ENCODE measurements around the gene SEMA3D.

Gene SEMA3D

GRCh38 chr7:85119934-85120333 is 66.9 kb downstream of the SEMA3D start:
- no peak for DNase-seq

GRCh38 chr7:85115862-85116261 is 71.0 kb downstream of the SEMA3D start:
- no peak for DNase-seq

GRCh38 chr7:85115006-85115405 is 71.8 kb downstream of the SEMA3D start:
- no peak for DNase-seq

- DNase-seq = no peak
Measured at GRCh38 chr7:85114342-85114741, 72.5 kb downstream of the SEMA3D start.

GRCh38 chr7:85111761-85112160 is 75.1 kb downstream of the SEMA3D start:
- DNase-seq = no peak

DNA sequence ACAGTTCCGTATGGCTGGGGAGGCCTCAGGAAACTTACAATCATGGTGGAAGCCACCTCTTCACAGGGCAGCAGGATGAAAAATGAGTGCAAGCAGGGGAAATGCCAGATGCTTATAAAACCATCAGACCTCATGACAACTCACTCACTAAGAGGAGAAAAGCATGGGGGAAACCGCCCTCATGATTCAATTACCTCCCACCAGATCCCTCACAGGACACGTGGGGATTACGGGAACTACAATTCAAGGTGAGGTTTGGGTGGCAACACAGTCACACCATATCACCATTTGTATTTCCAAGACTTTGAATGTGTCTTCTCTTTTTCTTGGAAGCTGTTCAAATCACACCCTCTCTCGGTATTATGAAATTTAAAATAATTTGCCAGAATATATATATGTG is 80.1 kb downstream of the SEMA3D start:
- no peak for DNase-seq

DNA sequence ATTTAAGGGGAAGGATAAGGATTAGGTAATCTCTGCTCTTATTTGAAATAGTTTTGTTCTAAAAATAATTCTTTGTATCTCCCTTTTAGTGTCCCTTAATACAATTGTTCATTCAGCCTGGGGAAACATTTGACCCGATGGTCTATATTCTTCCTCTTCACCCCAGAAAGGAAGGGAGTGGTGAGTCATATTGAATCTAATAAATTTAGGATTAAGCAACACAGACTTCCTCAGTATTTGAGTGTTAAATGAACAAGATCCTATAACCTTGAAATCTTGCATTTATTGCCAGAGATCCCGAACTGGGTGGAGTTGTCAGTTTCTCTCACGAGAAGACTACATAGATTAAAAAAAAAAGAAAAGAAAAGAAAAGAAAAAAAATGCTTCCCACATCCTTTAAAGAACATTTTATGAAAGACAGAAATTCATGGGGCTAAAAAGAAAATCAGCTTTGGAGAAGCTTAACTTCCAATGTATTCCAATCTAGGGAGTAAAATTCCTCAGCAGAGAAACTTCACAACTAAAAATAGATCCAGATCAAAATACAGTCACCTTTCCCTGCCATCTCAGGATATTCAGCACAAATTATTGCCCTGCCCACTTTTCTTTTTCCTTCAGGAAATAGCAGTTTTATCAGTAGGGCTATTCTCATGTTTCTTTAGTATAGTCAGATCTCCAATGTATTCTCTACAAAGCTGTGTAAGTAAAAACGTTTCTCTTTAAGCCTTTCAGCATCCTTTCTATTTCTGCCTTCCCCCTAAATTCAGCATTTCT is 82.2 kb downstream of the SEMA3D start:
- no peak for DNase-seq

GRCh38 chr7:85103962-85104361 is 82.9 kb downstream of the SEMA3D start:
- DNase-seq = no peak

GRCh38 chr7:85103357-85103756 is 83.5 kb downstream of the SEMA3D start:
- no peak for DNase-seq

GRCh38 chr7:85102813-85103350 is 84.0 kb downstream of the SEMA3D start:
- DNase-seq = no peak

- no peak for DNase-seq
Measured at GRCh38 chr7:85101347-85101746, 85.5 kb downstream of the SEMA3D start.

GRCh38 chr7:85097844-85098243 is 89.0 kb downstream of the SEMA3D start:
- no peak for DNase-seq

- DNase-seq = no peak
Measured at GRCh38 chr7:85095806-85096205, 91.0 kb downstream of the SEMA3D start.

DNA sequence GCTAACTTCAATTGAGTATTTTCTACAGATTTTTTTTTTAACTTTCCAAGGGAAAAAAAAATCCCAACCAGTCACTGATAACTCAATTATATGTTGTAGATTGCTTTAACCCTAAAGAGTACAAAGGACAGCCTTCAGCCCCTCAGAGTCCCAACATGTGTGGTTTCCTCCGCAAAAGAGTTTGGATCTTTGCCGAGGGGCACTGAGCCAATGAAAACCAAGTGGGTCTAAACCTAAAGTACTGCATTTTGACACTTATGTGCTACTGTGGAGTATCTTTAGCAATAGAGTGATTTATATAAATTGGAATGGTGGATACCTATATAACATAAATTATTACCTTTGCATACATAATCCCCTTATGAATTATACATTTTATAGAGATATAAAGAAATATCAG is 91.5 kb downstream of the SEMA3D start:
- no peak for DNase-seq

DNA sequence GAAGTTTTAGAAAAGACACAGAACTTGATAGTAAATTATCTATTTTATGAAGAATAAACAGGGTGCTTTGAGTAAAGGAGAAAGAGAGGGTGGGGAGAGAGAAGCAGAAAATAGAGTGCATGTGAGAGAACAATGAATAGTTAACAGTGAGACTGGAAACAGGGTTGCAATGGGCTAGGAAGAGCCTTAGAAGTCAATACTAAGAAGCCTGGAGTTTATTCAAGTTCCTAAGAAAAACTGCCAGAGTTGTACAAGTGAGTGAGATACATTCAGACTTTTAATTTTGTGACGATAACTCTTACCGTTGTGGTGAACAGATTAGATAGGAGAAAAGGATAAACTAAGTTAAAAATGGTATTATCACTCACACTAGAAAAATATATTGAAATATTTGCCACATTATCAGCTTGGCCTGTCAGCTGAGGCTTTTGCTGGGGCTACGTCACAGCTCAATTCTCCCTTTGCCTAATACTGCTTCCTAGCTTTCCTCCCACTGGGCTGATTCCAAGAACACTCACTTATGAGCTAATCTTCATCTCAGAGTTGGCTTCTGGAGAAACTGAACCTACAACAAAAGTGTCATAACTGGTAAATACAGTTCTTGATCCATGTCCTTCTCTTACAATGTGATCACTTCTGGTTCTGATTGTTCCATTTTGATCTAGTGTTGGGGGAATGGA is 92.7 kb downstream of the SEMA3D start:
- DNase-seq = no peak

DNA sequence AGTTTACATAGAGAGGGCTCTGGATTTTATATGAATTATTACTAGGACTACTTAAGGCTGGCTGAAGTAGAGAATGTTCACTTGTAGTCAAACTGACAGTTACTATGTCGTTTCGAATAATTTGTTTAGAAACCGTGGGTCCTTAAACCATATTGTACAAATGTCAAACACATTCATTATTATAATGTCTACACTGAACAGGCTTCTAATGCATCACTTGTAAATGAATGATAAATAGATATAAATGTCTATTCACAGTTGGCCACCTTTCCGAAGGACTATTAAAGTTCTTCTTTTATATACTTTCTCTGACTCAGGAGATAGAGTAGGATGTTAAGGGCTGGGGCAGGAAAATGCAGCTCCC is 95.3 kb downstream of the SEMA3D start:
- no peak for DNase-seq

DNA sequence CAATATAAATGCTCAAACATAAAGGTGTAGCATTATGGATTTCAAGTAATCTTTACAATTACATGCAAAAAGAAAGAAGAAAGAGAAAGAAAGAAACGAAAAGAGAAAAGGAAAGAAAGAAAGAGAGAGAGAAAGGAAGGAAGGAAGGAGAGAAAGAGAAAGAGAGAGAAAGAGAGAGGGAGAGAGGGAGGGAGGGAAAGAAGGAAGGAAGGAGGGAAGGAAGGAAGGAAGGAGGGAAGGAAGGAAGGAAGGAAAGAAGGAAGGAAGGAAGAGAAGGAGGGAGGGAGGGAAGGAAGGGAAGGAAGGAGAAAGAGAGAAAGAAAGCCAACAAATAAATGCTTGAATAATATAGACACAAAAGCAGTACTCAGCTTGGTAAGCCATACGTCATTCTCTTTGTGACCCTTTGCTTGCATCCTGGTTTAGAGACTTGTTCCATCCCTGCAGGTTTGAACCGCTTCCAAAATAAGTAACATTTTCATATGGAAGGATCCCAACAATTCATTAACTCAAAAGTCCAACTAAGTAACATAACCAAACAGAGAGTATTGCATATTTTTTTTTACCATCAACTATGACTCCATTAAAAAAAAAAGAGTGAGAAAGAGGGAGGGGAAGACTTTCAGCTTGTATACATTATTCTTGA is 95.8 kb downstream of the SEMA3D start:
- no peak for DNase-seq

- no peak for DNase-seq
Measured at GRCh38 chr7:85090143-85090542, 96.7 kb downstream of the SEMA3D start.

GRCh38 chr7:85081846-85082245 is 105.0 kb downstream of the SEMA3D start:
- DNase-seq = no peak

DNA sequence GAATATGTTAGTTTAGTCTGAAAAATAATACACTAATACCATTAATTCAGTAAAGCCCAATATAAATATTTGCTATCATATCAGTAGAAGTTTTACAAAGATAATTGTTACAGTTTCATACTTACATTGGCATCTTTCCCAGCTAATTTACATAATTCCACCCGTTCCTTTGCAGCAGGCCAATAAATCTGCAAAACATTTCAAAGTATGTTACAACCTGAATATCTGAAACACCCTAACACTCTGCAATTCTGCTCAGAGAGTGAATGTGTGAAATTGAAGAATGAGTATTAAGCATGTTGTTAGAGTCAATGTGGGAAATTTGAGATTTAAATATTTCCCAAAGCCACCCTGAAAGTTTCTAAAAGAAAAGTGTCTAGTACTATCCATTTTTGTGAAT is 105.5 kb downstream of the SEMA3D start:
- DNase-seq = no peak

DNA sequence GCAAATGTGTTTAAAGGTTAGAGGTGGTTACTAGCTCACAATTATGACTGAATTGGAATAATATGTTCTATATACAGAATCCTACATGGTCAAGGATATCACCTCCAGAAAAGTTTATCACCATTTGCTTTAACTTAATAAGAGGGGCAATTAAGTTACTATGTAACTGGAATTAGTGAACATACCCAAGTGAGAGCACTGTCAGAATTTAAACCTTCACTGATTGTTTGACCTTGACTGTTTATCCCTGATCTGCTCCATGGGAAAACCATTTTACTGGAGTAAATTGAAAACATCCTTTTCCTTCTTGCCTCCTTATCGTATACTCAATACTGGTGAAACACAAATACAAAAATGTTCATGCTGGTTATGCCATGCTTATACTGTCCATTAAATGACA is 107.4 kb downstream of the SEMA3D start:
- no peak for DNase-seq

GRCh38 chr7:85078181-85078580 is 108.7 kb downstream of the SEMA3D start:
- no peak for DNase-seq

- no peak for DNase-seq
Measured at GRCh38 chr7:85075864-85076263, 111.0 kb downstream of the SEMA3D start.

GRCh38 chr7:85074992-85075391 is 111.9 kb downstream of the SEMA3D start:
- DNase-seq = no peak
